WERI-Rb-1 (cell line): ENCODE results near the gene ADCK1.

Source experiments
- DNase-seq: peaks from one replicate; pipeline ENCODE4 v3.0.0-alpha.2; 2020
- H3K27ac ChIP-seq: fragments of 250-450 bp; sonication (Bioruptor Pico); 2 replicates; pipeline ENCODE4 v1.5.1; 2020; ENCODE audit warnings: mild to moderate bottlenecking, moderate library complexity
- H3K27me3 ChIP-seq: fragments of 250-450 bp; sonication (Bioruptor Pico); 2 replicates; pipeline ENCODE4 v1.5.1; 2021; ENCODE audit warnings: mild to moderate bottlenecking, low read depth, moderate library complexity; ENCODE audit not compliant: insufficient read depth, severe bottlenecking
- H3K36me3 ChIP-seq: fragments of 250-450 bp; sonication (Bioruptor Pico); 2 replicates; pipeline ENCODE4 v1.5.1; 2020; ENCODE audit warnings: mild to moderate bottlenecking, moderate library complexity
- H3K4me3 ChIP-seq: 2 replicates; pipeline ENCODE4 v1.5.1; 2011; ENCODE audit warnings: low read depth, mild to moderate bottlenecking, control low read depth, low read length
- H3K9me3 ChIP-seq: fragments of 250-450 bp; sonication (Bioruptor Pico); 2 replicates; pipeline ENCODE4 v1.5.1; 2021; ENCODE audit warnings: mild to moderate bottlenecking, moderate library complexity; ENCODE audit not compliant: severe bottlenecking
- CTCF ChIP-seq: IDR thresholded peaks from 2 replicates; pipeline ENCODE4 v1.5.1; 2011; ENCODE audit warnings: low read depth, mild to moderate bottlenecking, control low read depth, inconsistent platforms, low read length

ADCK1 gene

GRCh38 chr14:77864580-77864979 is 64.7 kb downstream of the ADCK1 start:
- H3K4me3 ChIP-seq: no peak overlapping the region
- peaks cover 2% of the 10 kb centered on the region for H3K9me3 ChIP-seq
- no peak overlapping the region for H3K27ac ChIP-seq
- no peak for DNase-seq
- TF ChIP-seq CTCF: no peak
- no peaks in the 10 kb centered on the region for H3K36me3 ChIP-seq
- H3K27me3 ChIP-seq: no peaks in the 10 kb centered on the region

- Histone ChIP-seq H3K27me3 (no peaks in the 10 kb centered on the region), H3K9me3 (peaks cover 2% of the 10 kb centered on the region), H3K4me3 (no peak overlapping the region), H3K27ac (no peak overlapping the region), H3K36me3 (no peaks in the 10 kb centered on the region)
- TF ChIP-seq CTCF: no peak
- DNase-seq: no peak
Measured at GRCh38 chr14:77865455-77865854, 65.5 kb downstream of the ADCK1 start.

GRCh38 chr14:77866932-77867331 is 67.0 kb downstream of the ADCK1 start:
- Histone ChIP-seq H3K27me3 (no peaks in the 10 kb centered on the region), H3K4me3 (no peak overlapping the region), H3K9me3 (peaks cover 2% of the 10 kb centered on the region), H3K36me3 (no peaks in the 10 kb centered on the region), H3K27ac (no peak overlapping the region)
- no peak for DNase-seq
- no peak for TF ChIP-seq CTCF

GRCh38 chr14:77867476-77867875 is 67.6 kb downstream of the ADCK1 start:
- Histone ChIP-seq H3K27me3 (no peaks in the 10 kb centered on the region), H3K4me3 (no peak overlapping the region), H3K36me3 (no peaks in the 10 kb centered on the region), H3K9me3 (peaks cover 2% of the 10 kb centered on the region), H3K27ac (no peak overlapping the region)
- DNase-seq: no peak
- no peak for TF ChIP-seq CTCF

- peaks cover 2% of the 10 kb centered on the region for H3K9me3 ChIP-seq
- H3K27ac ChIP-seq: no peak overlapping the region
- H3K27me3 ChIP-seq: no peaks in the 10 kb centered on the region
- no peak for DNase-seq
- no peak for TF ChIP-seq CTCF
- no peaks in the 10 kb centered on the region for H3K36me3 ChIP-seq
- no peak overlapping the region for H3K4me3 ChIP-seq
Measured at GRCh38 chr14:77868552-77869285, 68.8 kb downstream of the ADCK1 start.

- no peak overlapping the region for H3K4me3 ChIP-seq
- no peaks in the 10 kb centered on the region for H3K27me3 ChIP-seq
- no peak for DNase-seq
- TF ChIP-seq CTCF: no peak
- H3K9me3 ChIP-seq: peaks cover 2% of the 10 kb centered on the region
- no peak overlapping the region for H3K27ac ChIP-seq
- H3K36me3 ChIP-seq: no peaks in the 10 kb centered on the region
Measured at GRCh38 chr14:77869340-77869739, 69.4 kb downstream of the ADCK1 start.
